Stimulated activated CD4-positive, alpha-beta T cell treated with anti-CD3 and anti-CD28 coated beads, Interleukin-2, amount 100 ng/mL, for 24 hours (primary cell): ENCODE measurements around the gene SCAF8.

Experiments used
- DNase-seq, 2 donors: peaks; one replicate each; pipeline ENCODE4 v3.0.0-alpha.2; 2020

Gene SCAF8

GRCh38 chr6:154841109-154841508, 107.9 kb downstream of the SCAF8 start:
- DNase-seq: no peak

- DNase-seq: no peak
These were observed 109.6 kb downstream of the SCAF8 start for GRCh38 chr6:154842833-154843232.

GRCh38 chr6:154847318-154847717, 114.1 kb downstream of the SCAF8 start:
- DNase-seq: no peak

GRCh38 chr6:154848580-154848979, 115.4 kb downstream of the SCAF8 start:
- DNase-seq: no peak

GRCh38 chr6:154849475-154849874, 116.3 kb downstream of the SCAF8 start:
- no peak for DNase-seq

GRCh38 chr6:154852687-154853086, 119.5 kb downstream of the SCAF8 start:
- DNase-seq: no peak

- no peak for DNase-seq
These were observed 124.3 kb downstream of the SCAF8 start for GRCh38 chr6:154857529-154857928.

- no peak for DNase-seq
These were observed 128.6 kb downstream of the SCAF8 start for GRCh38 chr6:154861825-154862224.

- no peak for DNase-seq
These were observed 129.3 kb downstream of the SCAF8 start for GRCh38 chr6:154862536-154862935.

GRCh38 chr6:154864066-154864430, 130.8 kb downstream of the SCAF8 start:
- no peak for DNase-seq

GRCh38 chr6:154865291-154865690, 132.1 kb downstream of the SCAF8 start:
- DNase-seq: no peak

GRCh38 chr6:154868143-154868594, 135.0 kb downstream of the SCAF8 start:
- no peak for DNase-seq

GRCh38 chr6:154872542-154873114, 139.4 kb downstream of the SCAF8 start:
- no peak for DNase-seq

GRCh38 chr6:154873546-154873945, 140.3 kb downstream of the SCAF8 start:
- DNase-seq: no peak

- DNase-seq: no peak
These were observed 141.8 kb downstream of the SCAF8 start for GRCh38 chr6:154874773-154875592.

- no peak for DNase-seq
These were observed 143.5 kb downstream of the SCAF8 start for GRCh38 chr6:154876486-154877280.

GRCh38 chr6:154878871-154879491, 145.8 kb downstream of the SCAF8 start:
- DNase-seq: no peak

- DNase-seq: no peak
These were observed 148.9 kb downstream of the SCAF8 start for GRCh38 chr6:154882107-154882506.
